Lung (tissue), 12 donors: ENCODE results near the gene RASEF. TPM values are rescaled to one million over a fixed set of nuclear protein-coding genes. Genes with fewer than 3 reads are reported as not detected.

Experiments
- ATAC-seq: fragments of 200-7000 bp; cut with Tn5 transposase; one replicate; pipeline ENCODE4 v1.9.1; 2020; ENCODE audit warnings: moderate number of reproducible peaks; ENCODE audit not compliant: insufficient read depth, low FRiP score
- DNase-seq, 3 donors: peaks; one replicate each; pipeline ENCODE4 v3.0.0-alpha.2; 2013 to 2017
- H3K27ac ChIP-seq, 2 donors: one replicate each; pipeline ENCODE4 v1.5.1; 2013; ENCODE audit warnings: mild to moderate bottlenecking in 2 of 2, moderate library complexity in 2 of 2, control low read depth in 1 of 2, inconsistent platforms in 1 of 2, low read depth in 1 of 2, low read length in 1 of 2
- H3K27me3 ChIP-seq, 3 donors: one replicate each; pipeline ENCODE4 v1.5.1; 2013; ENCODE audit warnings: low read length in 2 of 3; ENCODE audit not compliant: control insufficient read depth in 3 of 3, insufficient read depth in 3 of 3
- H3K36me3 ChIP-seq, 4 donors: one replicate each; pipeline ENCODE4 v1.5.1; 2013; ENCODE audit warnings: low read length in 4 of 4, mild to moderate bottlenecking in 1 of 4, moderate library complexity in 1 of 4; ENCODE audit not compliant: control insufficient read depth in 4 of 4, insufficient read depth in 4 of 4
- H3K4me1 ChIP-seq, 5 donors: one replicate each; pipeline ENCODE4 v1.5.1; 2013; ENCODE audit warnings: low read length in 5 of 5, mild to moderate bottlenecking in 2 of 5, moderate library complexity in 1 of 5; ENCODE audit not compliant: control insufficient read depth in 5 of 5, insufficient read depth in 5 of 5
- H3K4me3 ChIP-seq: one replicate; pipeline ENCODE4 v1.5.1; 2013; ENCODE audit warnings: mild to moderate bottlenecking, control low read depth, moderate library complexity
- H3K9ac ChIP-seq, 2 donors: one replicate each; pipeline ENCODE4 v1.5.1; 2013; ENCODE audit warnings: low read length in 2 of 2, control low read depth in 1 of 2; ENCODE audit not compliant: insufficient read depth in 1 of 2
- H3K9me3 ChIP-seq, 4 donors: one replicate each; pipeline ENCODE4 v1.5.1; 2013; ENCODE audit warnings: low read length in 3 of 4, mild to moderate bottlenecking in 1 of 4, moderate library complexity in 1 of 4; ENCODE audit not compliant: control insufficient read depth in 4 of 4, insufficient read depth in 3 of 4
- WGBS, 2 donors: extraction: QIAGEN DNeasy Blood & Tissue Kit; methylation state at CpG; one replicate each; pipeline ENCODE4 v1.1.7; 2013; 5-methylcytosine and 5-hydroxymethylcytosine counted together
- polyA plus RNA-seq, 2 donors: library from polyadenylated mRNA; stranded (reverse); fragments of 200-250 nt; gene quantifications; one replicate each; pipeline ENCODE4 v1.2.1, GENCODE V29; 2013
- total RNA-seq, 2 donors: library from RNA; depleted of rRNA in 1 of 2; stranded (reverse); fragments of >200 nt in 1 of 2; gene quantifications; one replicate each; pipeline ENCODE4 v1.2.1, GENCODE V29; 2014 to 2021
- TF ChIP-seq, protein P1 (sequence below): IDR thresholded peaks from 2 replicates; pipeline ENCODE4 v1.5.1; 2012; ENCODE audit warnings: mild to moderate bottlenecking; ENCODE audit errors: control extremely low read depth, extremely low read depth
- donor health status: control.
- donor health status: control.
- donor health status: Bipolar disorder and iron deficiency.
- donor health status: healthy.
- donor health status: DM: yes; HTN: yes; CAD: no.

The RASEF gene
- total and polyA plus RNA-seq, 4 donors: 5.2 to 23.6 (median 9.4) TPM

- no peak for ATAC-seq
- no peaks in the 10 kb centered on the region for H3K4me1 ChIP-seq
- H3K4me3 ChIP-seq: no peak overlapping the region
- H3K27me3 ChIP-seq: no peaks in the 10 kb centered on the region
- TF ChIP-seq, protein P1, sequence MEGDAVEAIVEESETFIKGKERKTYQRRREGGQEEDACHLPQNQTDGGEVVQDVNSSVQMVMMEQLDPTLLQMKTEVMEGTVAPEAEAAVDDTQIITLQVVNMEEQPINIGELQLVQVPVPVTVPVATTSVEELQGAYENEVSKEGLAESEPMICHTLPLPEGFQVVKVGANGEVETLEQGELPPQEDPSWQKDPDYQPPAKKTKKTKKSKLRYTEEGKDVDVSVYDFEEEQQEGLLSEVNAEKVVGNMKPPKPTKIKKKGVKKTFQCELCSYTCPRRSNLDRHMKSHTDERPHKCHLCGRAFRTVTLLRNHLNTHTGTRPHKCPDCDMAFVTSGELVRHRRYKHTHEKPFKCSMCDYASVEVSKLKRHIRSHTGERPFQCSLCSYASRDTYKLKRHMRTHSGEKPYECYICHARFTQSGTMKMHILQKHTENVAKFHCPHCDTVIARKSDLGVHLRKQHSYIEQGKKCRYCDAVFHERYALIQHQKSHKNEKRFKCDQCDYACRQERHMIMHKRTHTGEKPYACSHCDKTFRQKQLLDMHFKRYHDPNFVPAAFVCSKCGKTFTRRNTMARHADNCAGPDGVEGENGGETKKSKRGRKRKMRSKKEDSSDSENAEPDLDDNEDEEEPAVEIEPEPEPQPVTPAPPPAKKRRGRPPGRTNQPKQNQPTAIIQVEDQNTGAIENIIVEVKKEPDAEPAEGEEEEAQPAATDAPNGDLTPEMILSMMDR: no peak
- H3K9me3 ChIP-seq: no peaks in the 10 kb centered on the region
- no peak overlapping the region for H3K9ac ChIP-seq
- 88 to 90% methylated on average over 1 of the region's 1 CpG for WGBS, 2 donors
- DNase-seq: no peak
- no peaks in the 10 kb centered on the region for H3K36me3 ChIP-seq
- no peak overlapping the region for H3K27ac ChIP-seq
Observed at GRCh38 chr9:83023151-83023550, 39.8 kb downstream of the RASEF start.

- H3K36me3 ChIP-seq: no peaks in the 10 kb centered on the region
- 90 to 94% methylated on average over 2 of the region's 2 CpGs for WGBS, 2 donors
- no peak overlapping the region for H3K27ac ChIP-seq
- ATAC-seq (no peak), DNase-seq (no peak)
- H3K27me3 ChIP-seq: no peaks in the 10 kb centered on the region
- H3K4me1 ChIP-seq: no peaks in the 10 kb centered on the region
- no peak overlapping the region for H3K4me3 ChIP-seq
- TF ChIP-seq, protein P1: no peak
- H3K9me3 ChIP-seq: peaks cover 0 to 2% (median 0%) of the 10 kb centered on the region in 4 donors
- H3K9ac ChIP-seq: no peak overlapping the region
Observed at GRCh38 chr9:83020864-83021263, 42.1 kb downstream of the RASEF start.

GRCh38 chr9:83020327-83020726, 42.6 kb downstream of the RASEF start:
- no peak for DNase-seq
- H3K36me3 ChIP-seq: no peaks in the 10 kb centered on the region
- peaks cover 0 to 2% (median 0%) of the 10 kb centered on the region in 4 donors for H3K9me3 ChIP-seq
- no peak for ATAC-seq
- no peaks in the 10 kb centered on the region for H3K4me1 ChIP-seq
- 87 to 92% methylated on average over 7 of the region's 7 CpGs for WGBS, 2 donors
- TF ChIP-seq, protein P1: no peak
- H3K27ac ChIP-seq: no peak overlapping the region
- no peak overlapping the region for H3K4me3 ChIP-seq
- no peak overlapping the region for H3K9ac ChIP-seq
- H3K27me3 ChIP-seq: no peaks in the 10 kb centered on the region

DNA sequence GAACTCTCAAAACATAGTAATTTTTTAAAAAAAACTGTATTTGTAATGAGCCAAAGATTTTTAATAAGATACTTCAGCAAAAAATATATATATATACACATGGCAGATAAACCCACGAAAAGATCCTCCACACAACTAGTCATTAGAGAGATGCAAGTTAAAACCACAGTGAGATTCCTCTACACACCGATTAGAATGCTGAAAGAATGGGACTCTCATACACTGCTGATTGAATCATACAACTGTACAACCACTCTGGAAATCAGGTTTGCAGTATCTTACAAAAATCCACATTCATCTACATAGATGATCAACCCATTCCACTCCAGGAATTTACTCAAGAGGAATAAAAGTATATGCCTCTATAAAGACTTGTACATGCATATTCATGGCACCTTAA, 43.7 kb downstream of the RASEF start:
- TF ChIP-seq, protein P1: no peak
- ATAC-seq (no peak), DNase-seq (no peak)
- Histone ChIP-seq H3K4me3 (no peak overlapping the region), H3K27me3 (no peaks in the 10 kb centered on the region), H3K9me3 (peaks cover 0 to 2% (median 0%) of the 10 kb centered on the region in 4 donors), H3K36me3 (no peaks in the 10 kb centered on the region), H3K9ac (no peak overlapping the region), H3K27ac (no peak overlapping the region), H3K4me1 (no peaks in the 10 kb centered on the region)
- WGBS, 2 donors: 89 to 91% methylated on average over 2 of the region's 2 CpGs
